IMR-90 (cell line): ENCODE data around the gene C1orf56. TPM values are rescaled to one million over a fixed set of nuclear protein-coding genes. Genes with fewer than 3 reads are reported as not detected.

Experiments used
- ATAC-seq: fragments of 200-7000 bp; cut with Tn5 transposase; 2 replicates; pipeline ENCODE4 v1.9.1; 2020; ENCODE audit warnings: low read depth, mild to moderate bottlenecking, moderate library complexity
- BruUV-seq: library from RNA; stranded (reverse); fragments of 400-500 nt; replicated peaks from 2 replicates; lab custom pipeline; 2021; lab: Mats Ljungman, UMichigan
- CTCF ChIA-PET: fragments of 300-600 bp; formaldehyde crosslinking; extraction: SDS; loops from one replicate; lab custom pipeline; 2021; ENCODE audit warnings: antibody characterized with exemption; lab: Yijun Ruan, JAX
- POLR2A ChIA-PET: fragments of 300-600 bp; sonication (Branson Sonifier 250); formaldehyde crosslinking; loops from one replicate; lab custom pipeline; 2022; ENCODE audit warnings: antibody characterized with exemption; ENCODE audit not compliant: unreplicated experiment; lab: Charles Lee
- DNase-seq: peaks from one replicate; pipeline ENCODE4 v3.0.0; 2013
- H2AFZ ChIP-seq: replicated peaks from 2 replicates; pipeline ENCODE3; 2013; ENCODE audit warnings: low read length, mild to moderate bottlenecking; ENCODE audit not compliant: poor library complexity
- H2AK5ac ChIP-seq: 2 replicates; pipeline ENCODE4 v1.6.1; 2013; ENCODE audit warnings: low read depth, low read length, inconsistent platforms
- H2AK9ac ChIP-seq: replicated peaks from 2 replicates; pipeline ENCODE3; 2013; ENCODE audit warnings: mild to moderate bottlenecking, low read depth, low read length, moderate library complexity; ENCODE audit not compliant: poor library complexity
- H2BK120ac ChIP-seq: 2 replicates; pipeline ENCODE4 v1.6.1; 2013; ENCODE audit warnings: low read depth, low read length, inconsistent platforms
- H2BK15ac ChIP-seq: 3 replicates; pipeline ENCODE4 v1.6.1; 2013; ENCODE audit warnings: low read depth, low read length, inconsistent platforms
- H2BK20ac ChIP-seq: 2 replicates; pipeline ENCODE4 v1.6.1; 2013; ENCODE audit warnings: low read depth, mild to moderate bottlenecking, inconsistent platforms, low read length, moderate library complexity
- H2BK5ac ChIP-seq: 2 replicates; pipeline ENCODE4 v1.6.1; 2013; ENCODE audit warnings: mild to moderate bottlenecking, low read depth, low read length, inconsistent platforms; ENCODE audit not compliant: poor library complexity, severe bottlenecking
- H3K14ac ChIP-seq: replicated peaks from 2 replicates; pipeline ENCODE4 v1.6.1; 2013; ENCODE audit warnings: low read depth, low read length, inconsistent platforms
- H3K18ac ChIP-seq: 2 replicates; pipeline ENCODE4 v1.6.1; 2013; ENCODE audit warnings: low read depth, low read length, control low read depth
- H3K23ac ChIP-seq: 2 replicates; pipeline ENCODE4 v1.6.1; 2013; ENCODE audit warnings: low read depth, low read length, inconsistent platforms
- H3K27ac ChIP-seq: 2 replicates; pipeline ENCODE4 v1.5.1; 2013; ENCODE audit warnings: mild to moderate bottlenecking, control low read depth, low read length; ENCODE audit not compliant: insufficient read depth
- H3K27me3 ChIP-seq: 2 replicates; pipeline ENCODE4 v1.6.1; 2013; ENCODE audit warnings: low read length; ENCODE audit not compliant: control insufficient read depth, insufficient read depth
- H3K36me3 ChIP-seq: 2 replicates; pipeline ENCODE4 v1.6.1; 2013; ENCODE audit warnings: low read length, mixed read lengths; ENCODE audit not compliant: control insufficient read depth, insufficient read depth
- H3K4ac ChIP-seq: 2 replicates; pipeline ENCODE4 v1.6.1; 2013; ENCODE audit warnings: low read depth, low read length, inconsistent platforms
- H3K4me1 ChIP-seq: 2 replicates; pipeline ENCODE4 v1.6.1; 2013; ENCODE audit warnings: low read length, mixed read lengths; ENCODE audit not compliant: control insufficient read depth, insufficient read depth
- H3K4me2 ChIP-seq: 2 replicates; pipeline ENCODE4 v1.6.1; 2013; ENCODE audit warnings: low read depth, mild to moderate bottlenecking, control low read depth, low read length, moderate library complexity
- H3K4me3 ChIP-seq: 2 replicates; pipeline ENCODE4 v1.5.1; 2013; ENCODE audit warnings: low read depth, mild to moderate bottlenecking, control low read depth, low read length, moderate library complexity; ENCODE audit not compliant: insufficient read depth
- H3K56ac ChIP-seq: 2 replicates; pipeline ENCODE4 v1.6.1; 2013; ENCODE audit warnings: low read length, inconsistent platforms; ENCODE audit not compliant: insufficient read depth; ENCODE audit errors: extremely low read depth
- H3K79me1 ChIP-seq, 2 experiments: 2 replicates each; pipeline ENCODE4 v1.6.1; 2013; ENCODE audit warnings: low read length in 2 of 2, inconsistent platforms in 1 of 2, low read depth in 1 of 2
- H3K9ac ChIP-seq: 2 replicates; pipeline ENCODE4 v1.6.1; 2013; ENCODE audit warnings: low read depth, low read length, control low read depth
- H3K9me1 ChIP-seq: 2 replicates; pipeline ENCODE4 v1.6.1; 2013; ENCODE audit warnings: low read length, inconsistent platforms; ENCODE audit not compliant: insufficient read depth
- H3K9me3 ChIP-seq: 2 replicates; pipeline ENCODE4 v1.6.1; 2013; ENCODE audit warnings: low read length; ENCODE audit not compliant: control insufficient read depth, insufficient read depth
- H4K20me1 ChIP-seq: 2 replicates; pipeline ENCODE4 v1.6.1; 2013; ENCODE audit warnings: low read length, inconsistent platforms; ENCODE audit not compliant: insufficient read depth
- H4K5ac ChIP-seq: 2 replicates; pipeline ENCODE4 v1.6.1; 2013; ENCODE audit warnings: mild to moderate bottlenecking, low read depth, low read length, control low read depth
- H4K8ac ChIP-seq, 2 experiments: 2 replicates each; pipeline ENCODE4 v1.6.1; 2013; ENCODE audit warnings: low read depth in 2 of 2, low read length in 2 of 2, control low read depth in 1 of 2, inconsistent platforms in 1 of 2
- H4K91ac ChIP-seq: 2 replicates; pipeline ENCODE4 v1.6.1; 2013; ENCODE audit warnings: low read depth, low read length, inconsistent platforms; ENCODE audit not compliant: insufficient read depth
- BHLHE40 ChIP-seq: fragments of 150-350 bp; IDR thresholded peaks from 2 replicates; pipeline ENCODE4 v1.6.1; 2016; ENCODE audit warnings: mild to moderate bottlenecking, low read depth, low read length
- CEBPB ChIP-seq: IDR thresholded peaks from 2 replicates; pipeline ENCODE4 v1.6.1; 2012; ENCODE audit warnings: low read depth, low read length, improper control_type of control experiment
- FOS ChIP-seq: fragments of 150-350 bp; IDR thresholded peaks from 2 replicates; pipeline ENCODE4 v1.6.1; 2016; ENCODE audit warnings: low read depth, low read length
- MAFK ChIP-seq: IDR thresholded peaks from 2 replicates; pipeline ENCODE4 v1.6.1; 2012; ENCODE audit warnings: low read depth, low read length, improper control_type of control experiment
- MAZ ChIP-seq: IDR thresholded peaks from 2 replicates; pipeline ENCODE4 v1.6.1; 2012; ENCODE audit warnings: low read depth, mild to moderate bottlenecking, low read length, improper control_type of control experiment, moderate library complexity, borderline replicate concordance
- MXI1 ChIP-seq: IDR thresholded peaks from 2 replicates; pipeline ENCODE4 v1.6.1; 2012; ENCODE audit warnings: low read depth, mild to moderate bottlenecking, low read length, moderate library complexity, borderline replicate concordance
- NFE2L2 ChIP-seq: fragments of 150-350 bp; IDR thresholded peaks from 2 replicates; pipeline ENCODE4 v1.6.1; 2016; ENCODE audit warnings: low read depth, mild to moderate bottlenecking, low read length
- POLR2A ChIP-seq: IDR thresholded peaks from 2 replicates; pipeline ENCODE4 v1.6.1; 2012; ENCODE audit warnings: mild to moderate bottlenecking, low read depth, low read length
- RAD21 ChIP-seq: IDR thresholded peaks from 2 replicates; pipeline ENCODE4 v1.6.1; 2012; ENCODE audit warnings: low read length, improper control_type of control experiment
- RFX5 ChIP-seq: IDR thresholded peaks from 2 replicates; pipeline ENCODE4 v1.8.0; 2012; ENCODE audit warnings: low read depth, mild to moderate bottlenecking, low read length, moderate library complexity
- SMC3 ChIP-seq: fragments of 150-350 bp; IDR thresholded peaks from 2 replicates; pipeline ENCODE4 v1.6.1; 2016; ENCODE audit warnings: low read depth, mild to moderate bottlenecking, antibody characterized with exemption, low read length, moderate library complexity
- WGBS, 2 experiments: methylation state at CpG; one replicate each; pipeline versions ENCODE4 v1.1.5 to v1.1.7; 2013; ENCODE audit warnings: missing lambda C conversion rate in 2 of 2; ENCODE audit not compliant: insufficient read length in 1 of 2; ENCODE audit errors: extremely low coverage in 2 of 2; 5-methylcytosine and 5-hydroxymethylcytosine counted together
- dilution Hi-C: fragments of 300-500 bp; cut with HindIII; formaldehyde crosslinking; loops from one replicate; pipeline ENCODE4 v1.14.3; 2018; ENCODE audit warnings: low sequenced_read_pairs; ENCODE audit not compliant: unreplicated experiment
- in situ Hi-C: fragments of 300-500 bp; cut with MboI; formaldehyde crosslinking; loops from 3 replicates; pipeline ENCODE4 v1.14.3; 2019; ENCODE audit warnings: low sequenced_read_pairs, inconsistent platforms, mixed read lengths
- intact Hi-C: fragments of 100-400 bp; cut with micrococcal nuclease; formaldehyde crosslinking; loops from 2 replicates; pipeline ENCODE4 v1.10.0; 2022
- polyA plus RNA-seq, 3 experiments: library from polyadenylated mRNA; depleted of rRNA; stranded (reverse); fragments of >200 nt; gene quantifications; 2 replicates each; pipeline ENCODE4 v1.2.3, GENCODE V29; 2012; ENCODE audit warnings: low replicate concordance in 1 of 3
- total RNA-seq: library from RNA; depleted of rRNA; stranded (reverse); fragments of >200 nt; gene quantifications from 2 replicates; pipeline ENCODE4 v1.2.3, GENCODE V29; 2012
- TF ChIP-seq, protein P1 (sequence below): fragments of 150-350 bp; IDR thresholded peaks from 2 replicates; pipeline ENCODE4 v1.6.1; 2017; ENCODE audit warnings: mild to moderate bottlenecking, antibody characterized with exemption, low read length, low read depth
- TF ChIP-seq, protein P2 (sequence below): conservative IDR thresholded peaks from 2 replicates; pipeline ENCODE4 v1.5.1; 2012; ENCODE audit warnings: mild to moderate bottlenecking, low read depth, low read length, improper control_type of control experiment
- TF ChIP-seq, protein P3 (sequence below): fragments of 150-350 bp; IDR thresholded peaks from 2 replicates; pipeline ENCODE4 v1.6.1; 2016; ENCODE audit warnings: low read depth, mild to moderate bottlenecking, low read length, moderate library complexity, borderline replicate concordance

C1orf56 gene
- total and polyA plus RNA-seq, 2 of the 4 experiments (the other 2 are of a cell fraction): 0.54 to 1.2 TPM

DNA sequence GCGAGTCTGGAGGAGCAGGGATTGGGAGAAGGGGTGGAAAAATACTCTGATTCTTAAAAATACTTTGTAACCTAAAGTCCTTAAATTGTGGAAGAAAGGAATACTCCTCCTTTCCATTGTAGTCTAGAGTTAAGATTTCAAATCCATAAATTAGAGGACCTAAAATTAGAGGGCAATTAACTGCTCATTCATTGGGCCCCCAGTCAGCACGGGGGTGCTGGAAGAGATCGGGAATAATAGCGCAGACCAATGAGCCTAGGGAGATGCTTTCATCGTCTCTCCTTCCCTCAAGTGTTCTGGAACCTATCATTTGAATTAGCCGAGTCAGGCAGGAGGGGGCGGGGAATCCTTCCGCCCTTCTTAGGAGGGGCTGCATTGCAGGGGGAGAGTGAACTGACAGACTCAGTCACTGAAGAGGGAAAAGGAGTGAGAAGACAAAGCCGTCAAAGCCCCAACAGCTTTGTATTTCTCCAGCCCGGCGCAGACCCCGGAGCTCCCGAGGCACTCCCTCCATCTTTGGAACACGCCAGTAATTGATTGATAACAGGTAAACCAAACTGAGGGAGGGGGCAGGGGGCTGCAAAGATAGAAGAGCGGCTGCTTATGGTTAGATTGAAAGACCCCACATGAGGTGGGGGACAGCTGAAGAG is 12.6 kb downstream of the C1orf56 start, which contains the start of gene MLLT11:
MLLT11 (plus strand) TSS at position 391 of the 650 bp plus-strand sequence. CDS start 6,828 bp downstream, outside the sequence.
- Histone ChIP-seq H3K14ac (peak within 1 kb of the TSS; percentile 99), H4K8ac (peak within 1 kb of the TSS; percentile 46 to 95), H2AK9ac (peak within 1 kb of the TSS; percentile 99), H3K36me3 (peaks cover 17% of the 10 kb centered on the region), H4K20me1 (peaks cover 39% of the 10 kb centered on the region), H3K18ac (peak within 1 kb of the TSS; percentile 70), H3K4me2 (peak within 1 kb of the TSS; percentile 98), H2BK20ac (peak within 1 kb of the TSS; percentile 36), H2BK5ac (peak within 1 kb of the TSS; percentile 100), H3K27ac (peak within 1 kb of the TSS; percentile 99), H3K4me3 (peak within 1 kb of the TSS; percentile 89), H2BK15ac (peak within 1 kb of the TSS; percentile 91; the same call in 2 of the 3 replicates), H4K91ac (peak within 1 kb of the TSS; percentile 90), H3K56ac (peak within 1 kb of the TSS; percentile 94), H3K4me1 (peaks cover 15% of the 10 kb centered on the region), H3K27me3 (no peaks in the 10 kb centered on the region), H3K9me3 (no peaks in the 10 kb centered on the region), H3K9me1 (peaks cover 23% of the 10 kb centered on the region), H3K4ac (peak within 1 kb of the TSS; percentile 97), H4K5ac (peak within 1 kb of the TSS; percentile 91), H3K9ac (peak within 1 kb of the TSS; percentile 98), H2BK120ac (peak within 1 kb of the TSS; percentile 87), H2AFZ (peak within 1 kb of the TSS; percentile 96), H3K23ac (peak within 1 kb of the TSS; percentile 96), H2AK5ac (peak within 1 kb of the TSS; percentile 92), H3K79me1 (peaks cover 25 to 64% of the 10 kb centered on the region in 2 experiments)
- intact Hi-C loops (loop anchor here (5.0 kb wide), 1 partner anchor 53 kb away; the partner anchor contains the start of genes MINDY1 and PRUNE1), dilution Hi-C loops (no loop called here), in situ Hi-C loops (no loop called here)
- 0% methylated on average over 1 of the region's 15 CpGs; no CpG with 5 or more reads in 1 of the 2 experiments for WGBS, 2 experiments
- CTCF ChIA-PET: no interaction called here
- BruUV-seq: no TSS peak
- peak; percentile 41 for ATAC-seq
- DNase-seq: peak; percentile 69
- POLR2A ChIA-PET: interaction anchor here (0.8 to 1.0 kb wide), 2 partner anchors 11 kb away, joined by 3 to 4 read pairs; no protein-coding TSS in a partner anchor
- no peak for TF ChIP-seq BHLHE40
- TF ChIP-seq RFX5: no peak
- TF ChIP-seq NFE2L2: peak; percentile 71
- no peak for TF ChIP-seq FOS
- no peak for TF ChIP-seq RAD21
- TF ChIP-seq SMC3: no peak
- TF ChIP-seq MAFK: peak; percentile 62; the same call in 1 of the 2 replicates
- no peak for TF ChIP-seq MXI1
- no peak for TF ChIP-seq CEBPB
- TF ChIP-seq POLR2A: peak; percentile 51
- TF ChIP-seq, protein P1, sequence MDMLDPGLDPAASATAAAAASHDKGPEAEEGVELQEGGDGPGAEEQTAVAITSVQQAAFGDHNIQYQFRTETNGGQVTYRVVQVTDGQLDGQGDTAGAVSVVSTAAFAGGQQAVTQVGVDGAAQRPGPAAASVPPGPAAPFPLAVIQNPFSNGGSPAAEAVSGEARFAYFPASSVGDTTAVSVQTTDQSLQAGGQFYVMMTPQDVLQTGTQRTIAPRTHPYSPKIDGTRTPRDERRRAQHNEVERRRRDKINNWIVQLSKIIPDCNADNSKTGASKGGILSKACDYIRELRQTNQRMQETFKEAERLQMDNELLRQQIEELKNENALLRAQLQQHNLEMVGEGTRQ: 0 out of 2 replicates have a peak, but pooled peaks have one; percentile 6
- TF ChIP-seq, protein P2, sequence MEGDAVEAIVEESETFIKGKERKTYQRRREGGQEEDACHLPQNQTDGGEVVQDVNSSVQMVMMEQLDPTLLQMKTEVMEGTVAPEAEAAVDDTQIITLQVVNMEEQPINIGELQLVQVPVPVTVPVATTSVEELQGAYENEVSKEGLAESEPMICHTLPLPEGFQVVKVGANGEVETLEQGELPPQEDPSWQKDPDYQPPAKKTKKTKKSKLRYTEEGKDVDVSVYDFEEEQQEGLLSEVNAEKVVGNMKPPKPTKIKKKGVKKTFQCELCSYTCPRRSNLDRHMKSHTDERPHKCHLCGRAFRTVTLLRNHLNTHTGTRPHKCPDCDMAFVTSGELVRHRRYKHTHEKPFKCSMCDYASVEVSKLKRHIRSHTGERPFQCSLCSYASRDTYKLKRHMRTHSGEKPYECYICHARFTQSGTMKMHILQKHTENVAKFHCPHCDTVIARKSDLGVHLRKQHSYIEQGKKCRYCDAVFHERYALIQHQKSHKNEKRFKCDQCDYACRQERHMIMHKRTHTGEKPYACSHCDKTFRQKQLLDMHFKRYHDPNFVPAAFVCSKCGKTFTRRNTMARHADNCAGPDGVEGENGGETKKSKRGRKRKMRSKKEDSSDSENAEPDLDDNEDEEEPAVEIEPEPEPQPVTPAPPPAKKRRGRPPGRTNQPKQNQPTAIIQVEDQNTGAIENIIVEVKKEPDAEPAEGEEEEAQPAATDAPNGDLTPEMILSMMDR: no peak
- peak; percentile 41; the same call in 1 of the 2 replicates for TF ChIP-seq MAZ
- TF ChIP-seq, protein P3, sequence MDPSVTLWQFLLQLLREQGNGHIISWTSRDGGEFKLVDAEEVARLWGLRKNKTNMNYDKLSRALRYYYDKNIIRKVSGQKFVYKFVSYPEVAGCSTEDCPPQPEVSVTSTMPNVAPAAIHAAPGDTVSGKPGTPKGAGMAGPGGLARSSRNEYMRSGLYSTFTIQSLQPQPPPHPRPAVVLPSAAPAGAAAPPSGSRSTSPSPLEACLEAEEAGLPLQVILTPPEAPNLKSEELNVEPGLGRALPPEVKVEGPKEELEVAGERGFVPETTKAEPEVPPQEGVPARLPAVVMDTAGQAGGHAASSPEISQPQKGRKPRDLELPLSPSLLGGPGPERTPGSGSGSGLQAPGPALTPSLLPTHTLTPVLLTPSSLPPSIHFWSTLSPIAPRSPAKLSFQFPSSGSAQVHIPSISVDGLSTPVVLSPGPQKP: no peak
